ENCODE measurements around the gene ARHGAP11A. TPM values are rescaled to one million over a fixed set of nuclear protein-coding genes. Genes with fewer than 3 reads are reported as not detected.
A peak's percentile ranks its signal among the peaks of the same experiment; 100 is the strongest.

ARHGAP11A gene
- total RNA-seq, 2 experiments from 2014 or later, result 92.3 to 96.7 TPM

DNA sequence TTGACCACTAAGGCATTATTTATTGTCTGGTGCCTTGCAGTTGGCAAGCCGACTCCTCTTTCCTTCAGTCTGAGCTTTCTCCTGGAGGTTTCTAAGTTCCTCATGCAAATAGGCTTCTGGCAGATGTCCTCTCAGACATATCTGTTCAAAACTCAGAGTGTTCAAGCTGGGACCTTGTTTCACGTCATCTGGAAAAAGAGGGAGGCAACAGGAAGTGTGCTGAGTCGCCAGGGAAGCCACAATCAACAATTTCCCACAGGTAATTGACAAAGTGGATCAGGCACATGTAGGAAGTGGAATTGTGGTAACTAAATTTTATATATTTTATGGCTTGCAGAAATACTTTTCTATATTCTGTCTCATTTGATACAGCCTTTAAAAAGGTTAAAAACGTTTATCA is 40.8 kb downstream of the ARHGAP11A start:
- ATAC-seq (no peak), DNase-seq (no peak)
- ChIA-PET POLR2A (no interaction called here), CTCF (interaction anchor here (0.8 kb wide), 1 partner anchor 10 kb away, joined by 3 read pairs; no protein-coding TSS in a partner anchor)
- Mint-ChIP-seq H3K36me3 (ENCODE audit: low read depth) (no peaks in the 10 kb centered on the region), H3K4me1 (ENCODE audit: low read depth) (peaks cover 8% of the 10 kb centered on the region), H3K27me3 (no peaks in the 10 kb centered on the region), H3K27ac (no peak overlapping the region), H3K4me3 (no peak overlapping the region), H3K9me3 (no peaks in the 10 kb centered on the region)
- TF ChIP-seq, protein P1, sequence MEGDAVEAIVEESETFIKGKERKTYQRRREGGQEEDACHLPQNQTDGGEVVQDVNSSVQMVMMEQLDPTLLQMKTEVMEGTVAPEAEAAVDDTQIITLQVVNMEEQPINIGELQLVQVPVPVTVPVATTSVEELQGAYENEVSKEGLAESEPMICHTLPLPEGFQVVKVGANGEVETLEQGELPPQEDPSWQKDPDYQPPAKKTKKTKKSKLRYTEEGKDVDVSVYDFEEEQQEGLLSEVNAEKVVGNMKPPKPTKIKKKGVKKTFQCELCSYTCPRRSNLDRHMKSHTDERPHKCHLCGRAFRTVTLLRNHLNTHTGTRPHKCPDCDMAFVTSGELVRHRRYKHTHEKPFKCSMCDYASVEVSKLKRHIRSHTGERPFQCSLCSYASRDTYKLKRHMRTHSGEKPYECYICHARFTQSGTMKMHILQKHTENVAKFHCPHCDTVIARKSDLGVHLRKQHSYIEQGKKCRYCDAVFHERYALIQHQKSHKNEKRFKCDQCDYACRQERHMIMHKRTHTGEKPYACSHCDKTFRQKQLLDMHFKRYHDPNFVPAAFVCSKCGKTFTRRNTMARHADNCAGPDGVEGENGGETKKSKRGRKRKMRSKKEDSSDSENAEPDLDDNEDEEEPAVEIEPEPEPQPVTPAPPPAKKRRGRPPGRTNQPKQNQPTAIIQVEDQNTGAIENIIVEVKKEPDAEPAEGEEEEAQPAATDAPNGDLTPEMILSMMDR (IDR thresholded peaks at IDR 0.05), result no peak
- intact Hi-C loops (cut with micrococcal nuclease), result no loop called here

DNA sequence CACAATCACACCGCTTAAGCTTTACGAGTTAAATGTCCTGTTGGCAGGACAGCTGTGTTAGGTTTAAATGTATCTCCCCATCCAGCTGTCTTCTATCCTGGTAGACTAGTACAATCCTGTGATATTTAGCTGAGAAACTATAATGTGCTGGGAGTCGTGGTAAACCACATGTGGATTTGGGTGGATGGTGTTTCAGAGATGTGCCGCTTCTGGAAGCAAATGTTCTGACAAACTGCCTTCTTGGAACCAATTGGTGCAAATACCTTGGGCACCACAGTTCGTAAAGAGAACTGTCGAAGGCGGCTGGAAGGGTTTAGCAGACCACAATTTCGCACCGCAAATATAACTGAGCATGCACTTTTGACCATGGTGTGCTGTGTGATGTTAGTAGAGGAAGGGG is 41.2 kb downstream of the ARHGAP11A start:
- Mint-ChIP-seq H3K4me1 (ENCODE audit: low read depth) (peaks cover 8% of the 10 kb centered on the region), H3K27ac (no peak overlapping the region), H3K4me3 (no peak overlapping the region), H3K27me3 (no peaks in the 10 kb centered on the region), H3K9me3 (no peaks in the 10 kb centered on the region), H3K36me3 (ENCODE audit: low read depth) (no peaks in the 10 kb centered on the region)
- intact Hi-C loops (cut with micrococcal nuclease), result no loop called here
- DNase-seq (no peak), ATAC-seq (no peak)
- TF ChIP-seq, protein P1 (IDR thresholded peaks at IDR 0.05), result no peak
- POLR2A ChIA-PET, result no interaction called here
- CTCF ChIA-PET, result no interaction called here

DNA sequence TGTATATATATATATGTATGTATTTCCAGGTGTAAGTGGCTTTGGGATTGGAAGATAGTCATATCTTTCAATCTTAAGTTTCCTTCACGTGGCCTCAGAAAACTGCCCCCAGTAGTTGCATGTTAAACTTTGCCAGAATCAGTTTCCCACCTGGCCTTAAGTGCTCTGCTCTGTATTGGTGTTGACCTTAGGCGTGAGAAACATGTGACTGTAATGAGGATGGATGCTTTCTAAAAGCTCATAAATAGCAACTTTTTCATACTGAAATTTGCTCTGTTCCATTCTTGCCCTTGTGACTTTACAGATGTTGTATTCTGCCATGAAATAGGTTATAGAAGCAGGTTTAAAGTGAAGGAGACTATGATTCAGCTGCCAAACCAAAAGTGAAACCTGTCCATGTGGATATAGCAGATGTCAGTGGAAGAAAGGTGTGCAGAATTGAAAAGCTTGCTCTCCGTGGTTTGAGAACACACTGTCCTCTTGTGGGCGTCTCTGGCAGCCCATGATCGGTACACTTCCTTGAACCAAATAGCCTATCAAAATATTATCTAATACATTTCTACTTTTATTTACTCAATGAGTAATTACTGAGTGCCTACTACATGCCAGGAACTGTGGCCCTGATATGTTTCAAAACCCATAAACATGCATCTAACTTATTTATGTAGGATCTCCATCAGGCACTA is 42.0 kb downstream of the ARHGAP11A start:
- no peak overlapping the region for H3K4me3 Mint-ChIP-seq
- CTCF ChIA-PET, result interaction anchor here (1.7 kb wide), 1 partner anchor 8 kb away, joined by 7 read pairs; no protein-coding TSS in a partner anchor
- H3K27ac Mint-ChIP-seq, result no peak overlapping the region
- POLR2A ChIA-PET, result no interaction called here
- H3K27me3 Mint-ChIP-seq, result no peaks in the 10 kb centered on the region
- intact Hi-C loops (cut with micrococcal nuclease), result no loop called here
- TF ChIP-seq, protein P1 (IDR thresholded peaks at IDR 0.05), result no peak
- H3K4me1 Mint-ChIP-seq (ENCODE audit: low read depth), result peaks cover 8% of the 10 kb centered on the region
- ATAC-seq (peak; percentile 67), DNase-seq (peak; percentile 13)
- H3K9me3 Mint-ChIP-seq, result no peaks in the 10 kb centered on the region
- H3K36me3 Mint-ChIP-seq (ENCODE audit: low read depth), result no peaks in the 10 kb centered on the region

DNA sequence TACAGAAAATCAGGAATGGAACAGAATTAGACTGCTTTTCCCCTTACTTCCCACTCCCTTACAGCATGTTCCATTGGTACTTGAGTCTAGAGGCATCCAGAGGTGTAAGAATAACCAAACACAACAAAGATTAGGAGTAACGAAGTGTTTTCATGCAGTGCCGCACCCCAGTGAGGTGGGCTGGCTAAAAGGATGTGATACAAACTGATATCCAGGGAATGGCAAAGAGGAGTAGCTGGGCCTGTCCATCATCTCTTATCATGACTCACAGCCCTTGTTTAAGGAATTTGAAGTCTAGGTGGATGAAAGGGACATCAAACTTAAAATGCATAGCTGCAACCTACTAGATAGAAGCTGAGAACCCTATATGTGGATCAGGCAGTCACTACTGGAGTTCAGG is 42.6 kb downstream of the ARHGAP11A start:
- TF ChIP-seq, protein P1 (IDR thresholded peaks at IDR 0.05), result no peak
- intact Hi-C loops (cut with micrococcal nuclease), result no loop called here
- no peak for DNase-seq
- no peak overlapping the region for H3K4me3 Mint-ChIP-seq
- peaks cover 8% of the 10 kb centered on the region for H3K4me1 Mint-ChIP-seq (ENCODE audit: low read depth)
- H3K9me3 Mint-ChIP-seq, result no peaks in the 10 kb centered on the region
- no peaks in the 10 kb centered on the region for H3K27me3 Mint-ChIP-seq
- no peak overlapping the region for H3K27ac Mint-ChIP-seq
- ChIA-PET CTCF (interaction anchor here (1.3 to 1.7 kb wide), 2 partner anchors 9 to 11 kb away, joined by 3 to 7 read pairs; no protein-coding TSS in a partner anchor), POLR2A (no interaction called here)
- no peak for ATAC-seq
- H3K36me3 Mint-ChIP-seq (ENCODE audit: low read depth), result no peaks in the 10 kb centered on the region

DNA sequence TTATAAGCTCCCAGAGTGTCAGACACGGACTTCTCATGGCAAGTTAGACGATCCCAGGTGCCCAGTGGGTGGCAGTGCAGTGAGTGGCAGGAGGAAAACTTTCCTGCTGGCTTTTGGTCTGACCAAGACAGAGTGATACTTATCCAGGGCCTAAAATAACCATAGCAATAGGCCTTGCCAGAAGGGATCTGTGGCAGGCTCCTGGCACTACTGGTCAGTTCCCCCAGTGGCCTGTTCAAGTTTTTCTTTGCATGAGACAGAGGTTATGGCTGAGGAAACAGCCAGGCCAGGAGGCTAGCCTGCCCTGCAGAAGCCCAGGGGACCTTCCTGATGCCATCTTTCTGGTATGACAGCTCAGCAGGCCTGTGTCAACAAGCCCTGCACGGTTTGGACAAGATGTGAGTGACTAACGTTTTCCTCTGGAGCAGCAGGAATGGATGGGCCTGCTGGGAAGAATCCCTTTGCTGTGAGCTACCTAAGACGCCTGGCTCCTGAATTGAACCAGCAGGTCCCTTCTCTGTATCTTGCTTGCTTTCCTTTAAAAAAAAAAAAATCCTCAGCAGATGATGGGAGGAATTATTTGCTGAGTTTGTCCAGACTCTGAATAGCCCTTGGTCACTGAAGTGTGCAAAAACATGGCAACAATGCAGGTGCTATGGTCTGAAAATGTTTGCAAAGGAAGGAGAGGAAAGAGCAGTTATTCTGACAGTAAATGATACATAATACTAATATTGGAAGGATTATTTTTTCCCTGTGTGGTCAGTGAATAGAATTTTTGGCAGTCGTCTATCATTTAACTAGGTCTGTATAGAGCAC is 44.2 kb downstream of the ARHGAP11A start:
- Mint-ChIP-seq H3K27ac (no peak overlapping the region), H3K36me3 (ENCODE audit: low read depth) (no peaks in the 10 kb centered on the region), H3K4me3 (no peak overlapping the region), H3K4me1 (ENCODE audit: low read depth) (peaks cover 8% of the 10 kb centered on the region), H3K9me3 (no peaks in the 10 kb centered on the region), H3K27me3 (no peaks in the 10 kb centered on the region)
- ATAC-seq (no peak), DNase-seq (no peak)
- TF ChIP-seq, protein P1 (IDR thresholded peaks at IDR 0.05), result no peak
- ChIA-PET POLR2A (interaction anchor here (0.6 kb wide), 1 partner anchor 40 kb away, joined by 3 read pairs; no protein-coding TSS in a partner anchor), CTCF (interaction anchor here (1.3 kb wide), 1 partner anchor 13 kb away, joined by 3 read pairs; no protein-coding TSS in a partner anchor)
- intact Hi-C loops (cut with micrococcal nuclease), result loop anchor here (5.0 kb wide), 1 partner anchor 338 kb away; no protein-coding TSS in a partner anchor
